ENCODE results near the gene MTCH1.

The MTCH1 gene, protein sequence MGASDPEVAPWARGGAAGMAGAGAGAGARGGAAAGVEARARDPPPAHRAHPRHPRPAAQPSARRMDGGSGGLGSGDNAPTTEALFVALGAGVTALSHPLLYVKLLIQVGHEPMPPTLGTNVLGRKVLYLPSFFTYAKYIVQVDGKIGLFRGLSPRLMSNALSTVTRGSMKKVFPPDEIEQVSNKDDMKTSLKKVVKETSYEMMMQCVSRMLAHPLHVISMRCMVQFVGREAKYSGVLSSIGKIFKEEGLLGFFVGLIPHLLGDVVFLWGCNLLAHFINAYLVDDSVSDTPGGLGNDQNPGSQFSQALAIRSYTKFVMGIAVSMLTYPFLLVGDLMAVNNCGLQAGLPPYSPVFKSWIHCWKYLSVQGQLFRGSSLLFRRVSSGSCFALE

DNA sequence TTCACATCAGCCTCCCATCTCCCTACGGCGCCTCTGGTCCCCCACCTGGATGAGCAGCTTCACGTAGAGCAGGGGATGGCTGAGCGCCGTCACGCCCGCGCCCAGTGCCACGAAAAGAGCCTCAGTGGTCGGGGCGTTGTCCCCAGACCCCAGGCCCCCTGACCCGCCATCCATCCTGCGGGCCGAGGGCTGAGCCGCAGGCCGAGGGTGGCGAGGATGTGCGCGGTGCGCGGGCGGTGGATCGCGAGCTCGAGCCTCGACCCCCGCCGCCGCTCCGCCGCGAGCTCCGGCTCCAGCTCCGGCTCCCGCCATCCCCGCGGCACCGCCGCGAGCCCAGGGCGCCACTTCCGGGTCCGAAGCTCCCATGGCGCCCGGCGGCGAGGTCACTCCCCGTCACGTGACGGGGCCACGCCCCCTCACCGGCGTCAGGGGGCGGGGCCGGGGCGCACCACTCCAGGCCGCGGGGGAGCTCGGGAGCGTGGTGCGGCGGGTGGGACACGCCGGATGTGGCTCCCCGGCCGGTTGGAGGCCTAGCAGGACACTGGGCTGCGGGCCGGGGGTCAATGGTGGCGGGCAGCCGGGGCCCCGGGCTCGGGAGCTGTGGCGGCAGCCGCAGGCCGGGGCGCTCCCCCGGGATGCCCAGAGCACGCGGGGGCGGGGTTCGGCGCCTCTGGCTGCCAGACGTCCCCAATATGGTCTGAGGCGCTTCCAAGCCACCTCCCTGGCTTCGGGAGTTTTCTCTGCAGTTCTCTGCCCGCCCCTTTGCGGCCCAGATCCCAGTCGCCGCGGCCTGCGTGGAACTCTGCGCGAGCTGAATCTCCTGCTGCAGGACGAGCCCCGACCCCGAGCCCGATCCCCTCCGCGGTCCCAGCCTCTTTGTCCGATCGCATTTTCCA, at the start of gene MTCH1:
MTCH1 (minus strand) TSS at position 389 of the 896 bp plus-strand sequence; CDS start at position 366, 23 bp downstream.
- DNase-seq = peak; percentile 89

DNA sequence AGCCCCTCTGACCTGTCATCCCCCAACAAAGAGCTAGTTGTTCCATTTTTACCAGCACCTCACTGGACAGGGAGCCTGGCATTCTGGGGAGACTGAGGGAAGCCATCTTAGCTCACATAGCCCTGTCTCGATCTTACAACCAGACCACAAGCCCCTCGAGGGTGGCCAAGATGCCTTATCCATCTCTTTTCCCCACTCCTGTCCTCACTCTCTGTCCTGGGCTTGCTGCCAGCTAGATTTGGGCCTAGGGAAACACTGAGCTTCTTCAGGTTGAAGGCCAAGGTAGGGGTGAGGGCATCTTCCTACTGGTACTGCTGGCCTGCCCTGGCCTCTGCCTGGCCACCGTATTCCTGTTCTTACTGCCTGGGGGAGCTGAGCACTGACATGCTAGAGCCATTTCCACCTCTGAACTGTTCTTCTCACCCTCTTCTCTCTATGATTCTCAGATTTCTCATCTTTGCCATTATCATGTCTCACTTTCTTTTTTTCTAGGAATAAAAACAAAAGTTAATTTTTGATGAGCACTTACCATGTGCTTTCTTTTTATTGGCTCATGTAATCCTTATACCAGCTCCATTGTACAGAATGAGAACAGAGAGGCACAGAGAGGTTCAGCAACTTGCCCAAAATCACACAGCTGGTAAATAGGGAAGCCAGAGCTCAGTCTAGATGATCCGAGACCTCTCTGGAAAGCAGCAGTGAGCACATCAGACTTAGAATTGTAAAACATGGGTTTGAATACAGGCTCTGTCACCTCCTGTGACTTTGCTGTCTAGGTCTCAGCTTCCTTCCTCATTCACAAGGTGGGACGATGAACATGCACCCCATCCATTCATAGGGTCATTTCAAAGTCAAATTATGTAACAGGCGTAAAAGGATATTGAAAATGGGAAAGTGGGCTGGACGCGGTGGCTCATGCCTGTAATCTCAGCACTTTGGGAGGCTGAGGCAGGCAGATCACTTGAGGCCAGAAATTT, 48.1 kb upstream of the MTCH1 start:
- no peak for DNase-seq

- DNase-seq = no peak
Observed at GRCh38 chr6:37033255-37033654, 47.3 kb upstream of the MTCH1 start.

DNA sequence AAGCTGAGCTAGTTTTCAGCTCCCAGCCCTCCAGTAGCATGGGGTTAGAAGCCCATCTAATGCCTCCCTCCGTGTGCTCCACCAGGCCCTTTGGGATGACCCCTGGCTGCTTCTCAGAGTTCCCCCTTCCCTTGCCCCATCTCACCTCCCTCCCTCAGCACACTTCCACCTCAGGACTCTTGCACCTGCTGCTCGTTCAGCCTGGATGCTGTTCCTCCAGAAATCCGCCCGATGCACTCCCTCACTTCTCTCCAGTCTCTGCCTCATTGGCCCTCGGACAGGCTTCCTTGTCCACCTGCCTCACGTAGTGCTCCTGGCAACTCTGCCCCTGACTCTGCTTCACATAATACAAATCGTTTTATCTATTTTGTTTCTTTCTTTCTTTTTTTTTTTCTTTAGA, 46.2 kb upstream of the MTCH1 start:
- DNase-seq = no peak

DNA sequence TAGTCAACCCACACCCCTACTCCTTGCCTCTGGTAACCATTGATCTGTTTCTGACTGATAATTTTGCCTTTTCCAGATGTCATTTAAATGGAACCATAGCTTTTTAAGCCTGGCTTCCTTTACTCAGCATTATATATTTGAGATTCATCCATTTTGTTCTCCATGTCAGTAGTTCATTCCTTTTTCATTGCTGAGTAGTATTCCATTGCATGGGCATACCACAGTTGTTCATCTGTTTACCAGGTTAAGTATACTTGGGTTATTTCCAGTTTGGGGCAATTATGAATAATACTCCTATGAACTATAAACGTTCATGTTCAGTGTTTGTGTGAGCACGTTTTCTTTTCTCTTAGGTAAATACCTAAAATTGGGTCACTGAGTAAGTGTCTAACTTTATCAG, 44.6 kb upstream of the MTCH1 start:
- DNase-seq = no peak

GRCh38 chr6:37029249-37029971, 43.4 kb upstream of the MTCH1 start:
- DNase-seq = peak; percentile 59

- no peak for DNase-seq
Observed at GRCh38 chr6:37027811-37028469, 41.9 kb upstream of the MTCH1 start.

- DNase-seq = no peak
Observed at GRCh38 chr6:37027036-37027720, 41.2 kb upstream of the MTCH1 start.

DNA sequence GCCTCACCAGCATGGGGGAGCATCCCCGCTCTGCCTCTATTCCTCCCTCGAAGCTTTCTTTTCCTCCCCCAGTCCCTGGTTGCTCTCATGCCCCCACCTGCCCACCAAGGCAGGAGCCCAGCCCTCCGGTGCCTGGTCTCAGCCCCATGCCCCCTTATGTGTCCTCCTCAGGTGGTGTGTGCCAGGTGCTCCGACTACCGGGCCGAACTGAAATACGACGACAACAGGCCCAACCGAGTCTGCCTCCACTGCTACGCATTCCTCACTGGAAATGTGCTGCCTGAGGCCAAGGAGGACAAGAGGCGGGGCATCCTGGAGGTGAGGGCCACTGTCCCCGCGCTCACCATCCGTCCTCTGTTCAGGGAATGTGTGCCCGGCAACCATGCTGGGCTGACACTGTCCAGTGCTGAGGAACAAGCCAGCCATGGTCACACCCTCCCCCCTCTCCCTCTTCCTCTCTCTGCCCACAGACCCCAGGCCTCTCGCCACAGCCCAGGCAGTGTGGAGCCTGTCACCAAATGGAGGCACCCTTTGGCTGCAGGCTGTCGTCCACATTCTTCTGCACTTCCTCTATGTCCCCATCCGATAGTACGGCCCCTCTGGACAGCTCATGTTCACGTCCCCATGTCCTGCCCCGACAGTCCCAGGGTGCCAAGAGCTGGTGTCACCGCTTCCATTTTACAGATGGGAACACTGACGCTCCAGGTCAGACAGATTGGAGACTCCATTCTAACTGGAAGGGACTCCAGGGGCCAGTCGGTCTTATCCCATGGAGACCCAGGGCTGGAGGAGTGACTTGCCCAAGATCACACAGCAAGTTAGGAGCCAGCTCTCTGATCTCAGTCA, 39.8 kb upstream of the MTCH1 start:
- DNase-seq = no peak

GRCh38 chr6:37024656-37025337, 38.8 kb upstream of the MTCH1 start:
- peak; percentile 58 for DNase-seq

- no peak for DNase-seq
Observed at GRCh38 chr6:37022135-37022863, 36.3 kb upstream of the MTCH1 start.

DNA sequence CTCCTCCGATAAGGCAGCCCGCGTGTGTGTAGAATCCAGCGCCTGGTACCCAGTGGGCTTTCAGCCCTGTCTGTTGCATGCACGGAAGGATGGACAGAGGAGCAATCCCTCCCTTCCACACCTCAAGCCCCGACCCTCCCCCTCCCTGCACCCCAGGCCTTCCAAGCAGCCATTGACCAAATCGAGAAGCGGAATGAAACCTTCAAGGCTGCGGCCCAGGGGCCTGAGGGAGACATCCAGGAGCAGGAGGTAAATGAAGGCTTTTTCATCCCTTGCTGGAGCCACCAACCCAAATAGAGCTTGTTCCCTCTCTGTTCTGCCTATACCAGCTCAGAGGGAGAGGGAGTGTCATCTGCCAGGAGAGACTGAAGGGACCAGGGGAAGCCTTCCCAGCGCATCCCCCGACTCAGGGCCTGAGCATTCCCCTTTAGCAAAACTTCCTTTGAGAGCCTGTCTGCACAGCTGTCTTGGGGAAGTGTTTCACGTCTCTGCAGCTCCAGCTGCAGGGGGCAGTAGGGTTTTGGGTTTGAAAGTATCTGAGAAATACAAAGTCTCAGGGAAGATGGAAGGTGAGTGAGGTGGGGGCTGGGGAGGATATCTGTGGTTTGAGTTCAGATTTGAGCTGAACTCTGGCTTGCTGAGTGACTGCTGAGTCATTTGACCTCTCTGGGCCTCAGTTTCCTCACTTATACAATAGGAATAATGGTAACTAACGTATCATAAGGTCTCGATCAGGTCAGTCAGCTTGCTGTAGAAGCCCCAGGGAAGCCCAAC, 35.5 kb upstream of the MTCH1 start:
- DNase-seq = peak; percentile 91

- DNase-seq = no peak
Observed at GRCh38 chr6:37020812-37021211, 34.8 kb upstream of the MTCH1 start.

DNA sequence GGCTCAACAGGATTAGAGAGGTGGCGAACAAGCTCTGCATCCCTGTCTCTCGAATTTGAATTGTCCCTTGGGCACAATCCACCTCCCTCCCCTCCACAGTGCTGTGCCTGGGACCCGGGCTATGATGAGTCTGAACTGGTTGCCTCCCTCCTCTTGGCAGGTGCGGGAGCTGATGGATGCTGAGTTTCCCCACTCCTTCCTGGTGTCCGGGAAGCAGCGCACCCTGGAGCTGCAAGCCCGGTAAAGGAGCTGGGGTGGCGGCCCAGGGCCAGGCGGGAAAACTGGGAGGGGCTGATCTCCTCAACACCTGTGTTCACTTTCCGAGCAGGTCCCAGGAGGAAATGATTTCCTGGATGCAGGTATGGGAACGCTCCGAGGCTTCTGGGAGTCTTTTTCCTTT, 34.4 kb upstream of the MTCH1 start:
- no peak for DNase-seq

DNA sequence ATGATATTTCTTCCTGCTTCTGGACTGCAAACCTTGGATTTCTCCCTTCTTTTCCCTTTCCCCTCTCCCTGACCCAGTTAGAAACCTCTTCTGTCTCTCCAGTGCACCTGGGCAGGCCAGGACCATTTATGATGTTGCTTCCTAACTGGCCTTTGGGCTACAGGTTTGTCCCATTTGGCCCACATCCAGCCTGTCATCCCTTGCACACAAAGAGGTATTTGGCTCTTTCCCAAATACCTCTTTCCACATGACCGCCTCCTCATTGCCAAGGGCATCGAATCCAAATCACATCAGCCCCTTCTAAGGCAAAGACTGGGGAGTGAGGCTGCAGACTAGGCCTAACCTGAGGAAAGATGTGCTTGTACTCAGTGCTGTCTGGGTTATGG, 33.1 kb upstream of the MTCH1 start:
- no peak for DNase-seq

- DNase-seq = peak; percentile 92
Observed at GRCh38 chr6:37018198-37019064, 32.4 kb upstream of the MTCH1 start.

Measured in CD4-positive, alpha-beta T cell treated with Interleukin-6 for 4 hours (primary cell).